Eye (tissue), 1 donor: ENCODE measurements around the gene CYB5R3.

Experiments used
- DNase-seq: peaks from one replicate; pipeline ENCODE4 v3.0.0-alpha.2; 2015

Gene CYB5R3

GRCh38 chr22:42649246-42650099 lies at the start of gene CYB5R3:
TSS of gene CYB5R3 (minus strand) at chr22:42649392. CDS start at chr22:42649315, 77 bp downstream.
- DNase-seq, result peak; percentile 92

- DNase-seq, result no peak
Measured at GRCh38 chr22:42697542-42698013, 48.4 kb upstream of the CYB5R3 start.

- DNase-seq, result no peak
Measured at GRCh38 chr22:42696331-42696967, 47.3 kb upstream of the CYB5R3 start.

- no peak for DNase-seq
Measured at GRCh38 chr22:42695294-42695693, 46.1 kb upstream of the CYB5R3 start.

- no peak for DNase-seq
Measured at GRCh38 chr22:42693763-42694683, 44.8 kb upstream of the CYB5R3 start.

- no peak for DNase-seq
Measured at GRCh38 chr22:42693055-42693762, 44.0 kb upstream of the CYB5R3 start.

GRCh38 chr22:42692239-42693054 lies 43.3 kb upstream of the CYB5R3 start:
- DNase-seq, result no peak

GRCh38 chr22:42691440-42691839 lies 42.2 kb upstream of the CYB5R3 start:
- no peak for DNase-seq

GRCh38 chr22:42688241-42689211 lies 39.3 kb upstream of the CYB5R3 start:
- peak; percentile 94 for DNase-seq

- no peak for DNase-seq
Measured at GRCh38 chr22:42686756-42687491, 37.7 kb upstream of the CYB5R3 start.

- DNase-seq, result peak; percentile 41
Measured at GRCh38 chr22:42685941-42686653, 36.9 kb upstream of the CYB5R3 start.

- no peak for DNase-seq
Measured at GRCh38 chr22:42684462-42685195, 35.4 kb upstream of the CYB5R3 start.

GRCh38 chr22:42683578-42684283 lies 34.5 kb upstream of the CYB5R3 start:
- peak; percentile 56 for DNase-seq

GRCh38 chr22:42682113-42682851 lies 33.1 kb upstream of the CYB5R3 start:
- no peak for DNase-seq

- no peak for DNase-seq
Measured at GRCh38 chr22:42680648-42681047, 31.5 kb upstream of the CYB5R3 start.

GRCh38 chr22:42679691-42680090 lies 30.5 kb upstream of the CYB5R3 start:
- no peak for DNase-seq

- DNase-seq, result no peak
Measured at GRCh38 chr22:42678894-42679293, 29.7 kb upstream of the CYB5R3 start.
